Mesodermal cell (in vitro differentiated cells): Measurements from ENCODE around the gene IQCK.

ENCODE experiments used
- H3K27ac ChIP-seq: 2 replicates; pipeline ENCODE4 v1.7.0; 2013; ENCODE audit warnings: mild to moderate bottlenecking, low read depth, low read length, moderate library complexity; ENCODE audit not compliant: severe bottlenecking
- H3K36me3 ChIP-seq: 2 replicates; pipeline ENCODE4 v1.7.1; 2013; ENCODE audit warnings: mild to moderate bottlenecking, low read length, moderate library complexity; ENCODE audit not compliant: control insufficient read depth, insufficient read depth
- H3K4me1 ChIP-seq: one replicate; pipeline ENCODE4 v1.7.1; 2013; ENCODE audit warnings: mild to moderate bottlenecking, low read length; ENCODE audit not compliant: insufficient read depth, control insufficient read depth, poor library complexity, severe bottlenecking
- H3K4me3 ChIP-seq: 2 replicates; pipeline ENCODE4 v1.7.0; 2013; ENCODE audit warnings: low read length, control low read depth, mild to moderate bottlenecking; ENCODE audit not compliant: insufficient read depth, poor library complexity, severe bottlenecking; ENCODE audit errors: extremely low read depth
- H3K9me3 ChIP-seq: 2 replicates; pipeline ENCODE4 v1.7.1; 2013; ENCODE audit warnings: mild to moderate bottlenecking, low read length, moderate library complexity; ENCODE audit not compliant: control insufficient read depth
- WGBS, 2 experiments: methylation state at CpG; one replicate each; pipeline ENCODE4 v1.1.5; 2013; ENCODE audit warnings: missing lambda C conversion rate in 2 of 2; ENCODE audit not compliant: insufficient coverage in 2 of 2; 5-methylcytosine and 5-hydroxymethylcytosine counted together

IQCK gene

GRCh38 chr16:19876501-19877059 lies 158.5 kb downstream of the IQCK start:
- Histone ChIP-seq H3K9me3 (no peaks in the 10 kb centered on the region), H3K4me3 (no peak overlapping the region), H3K36me3 (peaks cover 2% of the 10 kb centered on the region), H3K4me1 (no peaks in the 10 kb centered on the region), H3K27ac (no peak overlapping the region)
- 86 to 93% methylated on average over 9 to 10 of the region's 10 CpGs for WGBS, 2 experiments

GRCh38 chr16:19878757-19879156 lies 160.7 kb downstream of the IQCK start:
- H3K9me3 ChIP-seq = no peaks in the 10 kb centered on the region
- H3K4me1 ChIP-seq = peaks cover 3% of the 10 kb centered on the region
- no peak overlapping the region for H3K27ac ChIP-seq
- H3K4me3 ChIP-seq = no peak overlapping the region
- WGBS, 2 experiments = 91 to 92% methylated on average over 10 of the region's 11 CpGs
- no peaks in the 10 kb centered on the region for H3K36me3 ChIP-seq

GRCh38 chr16:19879241-19879792 lies 161.2 kb downstream of the IQCK start:
- H3K36me3 ChIP-seq = no peaks in the 10 kb centered on the region
- H3K9me3 ChIP-seq = no peaks in the 10 kb centered on the region
- no peak overlapping the region for H3K27ac ChIP-seq
- H3K4me1 ChIP-seq = peaks cover 3% of the 10 kb centered on the region
- WGBS, 2 experiments = 75 to 83% methylated on average over 8 to 11 of the region's 13 CpGs
- H3K4me3 ChIP-seq = no peak overlapping the region

- Histone ChIP-seq H3K4me3 (no peak overlapping the region), H3K4me1 (peaks cover 3% of the 10 kb centered on the region), H3K27ac (no peak overlapping the region), H3K9me3 (no peaks in the 10 kb centered on the region), H3K36me3 (no peaks in the 10 kb centered on the region)
- 92% methylated on average over 4 of the region's 7 CpGs; no CpG with 5 or more reads in 1 of the 2 experiments for WGBS, 2 experiments
These were observed 163.0 kb downstream of the IQCK start for GRCh38 chr16:19881028-19881427.

- Histone ChIP-seq H3K27ac (no peak overlapping the region), H3K9me3 (no peaks in the 10 kb centered on the region), H3K4me3 (no peak overlapping the region), H3K4me1 (peaks cover 3% of the 10 kb centered on the region), H3K36me3 (no peaks in the 10 kb centered on the region)
- WGBS, 2 experiments = 48 to 57% methylated on average over 5 of the region's 6 CpGs
These were observed 163.7 kb downstream of the IQCK start for GRCh38 chr16:19881783-19882182.

GRCh38 chr16:19882186-19882585 lies 164.1 kb downstream of the IQCK start:
- Histone ChIP-seq H3K9me3 (no peaks in the 10 kb centered on the region), H3K27ac (no peak overlapping the region), H3K4me1 (peaks cover 3% of the 10 kb centered on the region), H3K4me3 (peak overlapping the region; percentile 59), H3K36me3 (no peaks in the 10 kb centered on the region)
- 17 to 21% methylated on average over 4 to 8 of the region's 9 CpGs for WGBS, 2 experiments

GRCh38 chr16:19882646-19883045 lies 164.6 kb downstream of the IQCK start:
- WGBS, 2 experiments = 12 to 14% methylated on average over 2 of the region's 3 CpGs
- H3K36me3 ChIP-seq = no peaks in the 10 kb centered on the region
- peaks cover 3% of the 10 kb centered on the region for H3K4me1 ChIP-seq
- H3K27ac ChIP-seq = no peak overlapping the region
- H3K4me3 ChIP-seq = peak overlapping the region; percentile 59
- no peaks in the 10 kb centered on the region for H3K9me3 ChIP-seq

GRCh38 chr16:19883296-19883965 lies 165.4 kb downstream of the IQCK start:
- Histone ChIP-seq H3K27ac (peak overlapping the region; percentile 45), H3K9me3 (no peaks in the 10 kb centered on the region), H3K4me3 (peak overlapping the region; percentile 59), H3K36me3 (no peaks in the 10 kb centered on the region), H3K4me1 (peaks cover 3% of the 10 kb centered on the region)
- WGBS, 2 experiments = 0 to 1% methylated on average over 22 to 30 of the region's 35 CpGs

- no peaks in the 10 kb centered on the region for H3K9me3 ChIP-seq
- peaks cover 3% of the 10 kb centered on the region for H3K4me1 ChIP-seq
- H3K36me3 ChIP-seq = no peaks in the 10 kb centered on the region
- H3K27ac ChIP-seq = no peak overlapping the region
- H3K4me3 ChIP-seq = peak overlapping the region; percentile 59
- WGBS, 2 experiments = 0 to 2% methylated on average over 7 to 17 of the region's 24 CpGs
These were observed 166.0 kb downstream of the IQCK start for GRCh38 chr16:19883966-19884485.

- Histone ChIP-seq H3K4me1 (peaks cover 3% of the 10 kb centered on the region), H3K9me3 (no peaks in the 10 kb centered on the region), H3K36me3 (no peaks in the 10 kb centered on the region), H3K27ac (no peak within 1 kb of the TSS), H3K4me3 (peak within 1 kb of the TSS; percentile 59)
- 29 to 36% methylated on average over 30 to 35 of the region's 85 CpGs for WGBS, 2 experiments
These were observed 166.8 kb downstream of the IQCK start, which contains the start of gene GPRC5B for GRCh38 chr16:19884611-19885450. GPRC5B (minus strand) TSS chr16:19884848; CDS start chr16:19872845, 12,003 bp downstream.
